K562 (cell line): ENCODE measurements around the gene THEM5. TPM values are rescaled to one million over a fixed set of nuclear protein-coding genes. Genes with fewer than 3 reads are reported as not detected.

Source experiments
- ATAC-seq: fragments of 200-7000 bp; cut with Tn5 transposase; 3 replicates; pipeline ENCODE4 v1.9.1; 2020; ENCODE audit warnings: moderate library complexity
- BruUV-seq: library from RNA; stranded (reverse); fragments of 400-500 nt; replicated peaks from 2 replicates; lab custom pipeline; 2021; lab: Mats Ljungman, UMichigan
- CTCF ChIA-PET: fragments of 300-600 bp; formaldehyde crosslinking; extraction: SDS; loops from one replicate; lab custom pipeline; 2021; ENCODE audit warnings: low intra/inter-chr PET ratio; lab: Yijun Ruan, JAX
- POLR2A ChIA-PET: fragments of 300-600, 350-650 bp; sonication (Branson Sonifier 250); formaldehyde crosslinking; extraction: SDS; loops from one replicate; lab custom pipeline; 2021; ENCODE audit warnings: antibody characterized with exemption, inconsistent platforms; lab: Yijun Ruan, JAX
- DNase-seq, 4 experiments: peaks; one replicate each; pipeline versions ENCODE4 v3.0.0 to v3.0.0-alpha.2; 2011 to 2018; ENCODE audit warnings: low spot score in 3 of 4, mixed read lengths in 3 of 4; ENCODE audit errors: extremely low read depth in 1 of 4
- FAIRE-seq: peaks from 2 replicates; lab custom pipeline; 2011; peaks lifted over from hg19 to GRCh38; lab: Jason Lieb, UNC
- H2AFZ ChIP-seq: 2 replicates; pipeline ENCODE4 v1.6.0; 2011; ENCODE audit warnings: low read depth, low read length, control low read depth, inconsistent platforms
- H3K27ac ChIP-seq: fragments of 200-600 bp; 3 replicates; pipeline ENCODE4 v1.8.0; 2011; ENCODE audit warnings: low read depth, mild to moderate bottlenecking, control low read depth, inconsistent platforms, low read length, moderate library complexity, mixed read lengths; ENCODE audit errors: extremely low read depth
- H3K27me3 ChIP-seq, 2 experiments: fragments of 300-600 bp in 1 of 2; 2 replicates in 1 of 2; 3 replicates in 1 of 2; pipeline versions ENCODE4 v1.6.0 to v1.8.0; 2011; ENCODE audit warnings: inconsistent platforms in 2 of 2, low read length in 2 of 2, mild to moderate bottlenecking in 1 of 2, mixed read lengths in 1 of 2, moderate library complexity in 1 of 2; ENCODE audit not compliant: control insufficient read depth in 2 of 2, insufficient read depth in 2 of 2
- H3K36me3 ChIP-seq: fragments of 300-600 bp; 3 replicates; pipeline ENCODE4 v1.8.0; 2011; ENCODE audit warnings: mild to moderate bottlenecking, low read length, inconsistent platforms; ENCODE audit not compliant: control insufficient read depth, insufficient read depth
- H3K4me1 ChIP-seq, 2 experiments: fragments of 200-600 bp in 1 of 2; replicated peaks in 1 of 2; 2 replicates in 1 of 2; 3 replicates in 1 of 2; pipeline versions ENCODE4 v1.5.1 to v1.8.0; 2011; ENCODE audit warnings: inconsistent platforms in 2 of 2, low read length in 2 of 2, mild to moderate bottlenecking in 1 of 2, mixed read lengths in 1 of 2, moderate library complexity in 1 of 2; ENCODE audit not compliant: control insufficient read depth in 2 of 2, insufficient read depth in 2 of 2
- H3K4me2 ChIP-seq: 2 replicates; pipeline ENCODE4 v1.6.1; 2011; ENCODE audit warnings: low read length, control low read depth, inconsistent platforms, mixed read lengths; ENCODE audit not compliant: insufficient read depth
- H3K4me3 ChIP-seq: fragments of 200-600 bp; sonication (generic), shearing (Covaris generic); 2 replicates; pipeline ENCODE4 v1.5.1; 2016; ENCODE audit warnings: control low read depth, inconsistent platforms
- H3K79me2 ChIP-seq: fragments of 200-600 bp; 3 replicates; pipeline ENCODE4 v1.8.0; 2011; ENCODE audit warnings: low read length, inconsistent platforms; ENCODE audit not compliant: control insufficient read depth, insufficient read depth
- H3K9ac ChIP-seq, 2 experiments: 2 replicates each; pipeline versions ENCODE4 v1.6.0 to v1.6.1; 2011; ENCODE audit warnings: low read depth in 2 of 2, low read length in 2 of 2, control low read depth in 1 of 2, inconsistent platforms in 1 of 2, mild to moderate bottlenecking in 1 of 2, mixed read lengths in 1 of 2; ENCODE audit not compliant: insufficient read depth in 1 of 2
- H3K9me1 ChIP-seq: one replicate; pipeline ENCODE4 v1.6.0; 2011; ENCODE audit warnings: inconsistent platforms, mild to moderate bottlenecking, low read length, moderate library complexity; ENCODE audit not compliant: control insufficient read depth, insufficient read depth
- H3K9me3 ChIP-seq: replicated peaks from 2 replicates; pipeline ENCODE4 v1.5.1; 2011; ENCODE audit warnings: low read depth, low read length, inconsistent platforms; ENCODE audit not compliant: control insufficient read depth, insufficient read depth
- H4K20me1 ChIP-seq: replicated peaks from 2 replicates; pipeline ENCODE4 v1.6.1; 2011; ENCODE audit warnings: low read length, inconsistent platforms, mixed read lengths; ENCODE audit not compliant: control insufficient read depth, insufficient read depth
- ARNT ChIP-seq, 2 experiments: fragments of 450-650 bp; IDR thresholded peaks; 2 replicates each; pipeline ENCODE4 v1.6.1; 2016; ENCODE audit warnings: mild to moderate bottlenecking in 1 of 2
- BRCA1 ChIP-seq, 2 experiments: fragments of 450-650 bp in 1 of 2; sonication (generic) in 1 of 2; formaldehyde crosslinking in 1 of 2; IDR thresholded peaks; 2 replicates each; pipeline versions ENCODE4 v1.5.0 to v1.6.1; 2017 to 2020; ENCODE audit warnings: mild to moderate bottlenecking in 1 of 2, missing genetic modification reagents in 1 of 2
- CAMTA2 ChIP-seq: fragments of 250-450 bp; sonication (Bioruptor Pico); conservative IDR thresholded peaks from 2 replicates; pipeline ENCODE4 v1.5.1; 2022
- CBX8 ChIP-seq: fragments of 200-600 bp; sonication (generic); IDR thresholded peaks from 2 replicates; pipeline ENCODE4 v1.6.1; 2012; ENCODE audit warnings: borderline replicate concordance, mixed run types, low read depth, mild to moderate bottlenecking, moderate library complexity, mixed read lengths, low read length, control low read depth, inconsistent platforms; ENCODE audit not compliant: poor library complexity, severe bottlenecking; ENCODE audit errors: extremely low read depth
- CTBP1 ChIP-seq: fragments of 450-650 bp; IDR thresholded peaks from 2 replicates; pipeline ENCODE4 v1.6.1; 2016; ENCODE audit warnings: borderline replicate concordance
- GABPB2 ChIP-seq: fragments of 250-450 bp; sonication (Bioruptor Pico); conservative IDR thresholded peaks from 2 replicates; pipeline ENCODE4 v1.5.1; 2021; ENCODE audit warnings: mild to moderate bottlenecking
- NELFE ChIP-seq: IDR thresholded peaks from 2 replicates; pipeline ENCODE4 v1.6.1; 2011; ENCODE audit warnings: mild to moderate bottlenecking; ENCODE audit not compliant: insufficient read depth, insufficient read length
- PHB2 ChIP-seq: fragments of 450-650 bp; IDR thresholded peaks from 2 replicates; pipeline ENCODE4 v1.6.1; 2017; ENCODE audit warnings: low read depth
- SPI1 ChIP-seq: IDR thresholded peaks from 2 replicates; pipeline ENCODE4 v1.6.1; 2011; ENCODE audit warnings: low read depth, low read length, control low read depth, borderline replicate concordance
- ZC3H4 ChIP-seq: sonication (generic); formaldehyde crosslinking; IDR thresholded peaks from 2 replicates; pipeline ENCODE4 v1.9.0; 2021; ENCODE audit warnings: missing genetic modification reagents, borderline replicate concordance
- ZKSCAN3 ChIP-seq: fragments of 250-450 bp; sonication (Bioruptor Pico); IDR thresholded peaks from 2 replicates; pipeline ENCODE4 v1.4.0; 2020
- ZSCAN29 ChIP-seq: fragments of 450-650 bp; IDR thresholded peaks from 2 replicates; pipeline ENCODE4 v1.6.1; 2017
- WGBS: fragments of 100-300 bp; shearing (Covaris generic); methylation state at CpG from one replicate; pipeline ENCODE4 v1.1.6; 2016; ENCODE audit warnings: low coverage, mixed read lengths; ENCODE audit not compliant: insufficient coverage; ENCODE audit errors: missing lambda C conversion rate; 5-methylcytosine and 5-hydroxymethylcytosine counted together
- in situ Hi-C: fragments of 300-500 bp; cut with MboI; formaldehyde crosslinking; loops from 4 replicates; pipeline ENCODE4 v1.15.0; 2018; ENCODE audit warnings: inconsistent platforms, mixed read lengths
- intact Hi-C: fragments of 100-400 bp; cut with micrococcal nuclease; formaldehyde crosslinking; loops from 2 replicates; pipeline ENCODE4 v1.14.2; 2022
- polyA plus RNA-seq, 8 experiments: library from polyadenylated mRNA; depleted of rRNA in 4 of 8; stranded (reverse) in 5 of 8; unstranded in 3 of 8; fragments of >200 nt; fragmentation: Nextera tagmentation in 2 of 8; fragmentation: Illumina TruSeq in 1 of 8; extraction: Ambion mirVana in 2 of 8; extraction: Trizol in 1 of 8; gene quantifications; 2 replicates each; pipeline versions ENCODE4 v1.2.1 to v1.2.3, GENCODE V29; 2011 to 2014; ENCODE audit warnings: inconsistent platforms in 1 of 8, missing spikeins in 1 of 8
- total RNA-seq, 7 experiments: library from RNA; depleted of rRNA in 6 of 7; stranded (reverse); fragments of >200 nt in 6 of 7; fragmentation: Illumina TruSeq in 2 of 7; extraction: Trizol in 2 of 7; gene quantifications; 2 replicates each; pipeline versions ENCODE4 v1.2.1 to v1.2.3, GENCODE V29; 2011 to 2021; ENCODE audit warnings: low replicate concordance in 1 of 7
- TF ChIP-seq, protein P1 (sequence below): fragments of 250-450 bp; sonication (Bioruptor Pico); IDR thresholded peaks from 2 replicates; pipeline ENCODE4 v1.6.1; 2021; ENCODE audit warnings: mild to moderate bottlenecking
- TF ChIP-seq, protein P2 (sequence below), 2 experiments: fragments of 450-650 bp; IDR thresholded peaks; 2 replicates each; pipeline ENCODE4 v1.6.1; 2018; ENCODE audit warnings: mild to moderate bottlenecking in 2 of 2, low read depth in 1 of 2; ENCODE audit not compliant: partially characterized antibody in 2 of 2
- TF ChIP-seq, protein P3 (sequence below), 2 experiments: fragments of 450-650 bp in 1 of 2; IDR thresholded peaks; 2 replicates each; pipeline ENCODE4 v1.6.1; 2011 to 2017; ENCODE audit warnings: low read depth in 2 of 2, antibody characterized with exemption in 1 of 2, borderline replicate concordance in 1 of 2, low read length in 1 of 2, mild to moderate bottlenecking in 1 of 2, mixed read lengths in 1 of 2; ENCODE audit not compliant: control insufficient read depth in 1 of 2

THEM5 gene
- total and polyA plus RNA-seq, 9 of the 15 experiments (the other 6 are each of a cell fraction or from before 2014, with no cell fraction given): not detected

DNA sequence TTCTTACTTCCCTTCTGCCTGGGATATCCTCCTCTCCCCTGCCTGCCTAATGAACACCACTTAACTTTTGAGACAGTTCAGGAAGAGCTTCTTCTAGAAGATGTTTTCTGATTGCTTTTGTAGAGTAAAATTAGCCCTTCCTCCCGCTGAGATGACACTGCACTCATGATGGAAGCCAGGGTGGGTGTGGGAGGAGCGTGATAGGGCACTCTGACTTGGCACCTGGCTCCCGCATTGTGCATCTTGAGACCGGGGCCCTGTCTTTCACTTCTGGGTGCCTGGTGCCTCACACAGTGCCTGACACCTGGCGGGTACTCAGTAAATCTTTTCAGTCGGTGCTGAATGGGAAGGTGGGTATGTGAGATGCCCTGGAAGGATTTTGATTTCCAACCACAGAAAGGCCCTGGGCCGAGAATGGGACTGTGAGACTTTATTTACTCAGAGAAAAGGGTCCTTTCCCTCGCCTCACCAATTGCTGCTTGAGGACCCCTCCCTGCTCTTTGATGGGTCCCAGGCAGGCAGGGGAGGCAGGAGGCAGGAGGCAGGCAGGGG, 6.8 kb downstream of the THEM5 start:
- WGBS: 31% methylated on average over 8 of the region's 8 CpGs
- H3K36me3 ChIP-seq: no peaks in the 10 kb centered on the region
- in situ Hi-C loops: no loop called here
- peaks cover 4% of the 10 kb centered on the region for H3K9me1 ChIP-seq
- POLR2A ChIA-PET: interaction anchor here (0.7 to 1.4 kb wide), 5 partner anchors 10 to 144 kb away, joined by 3 to 4 read pairs (median 3); no protein-coding TSS in a partner anchor
- H3K4me2 ChIP-seq: 0 out of 2 replicates have a peak overlapping the region, but pooled peaks have one; percentile 9
- H2AFZ ChIP-seq: peak overlapping the region; percentile 90; the same call in 1 of the 2 replicates
- ATAC-seq (no peak), FAIRE-seq (no peak), DNase-seq (no peak)
- H3K27me3 ChIP-seq: peaks cover 26 to 43% of the 10 kb centered on the region in 2 experiments
- no TSS peak for BruUV-seq
- H3K9me3 ChIP-seq: no peaks in the 10 kb centered on the region
- intact Hi-C loops: no loop called here
- peaks cover 5 to 9% of the 10 kb centered on the region in 2 experiments; a peak in 3 of 5 replicates for H3K4me1 ChIP-seq
- CTCF ChIA-PET: no interaction called here
- H3K9ac ChIP-seq: no peak overlapping the region
- no peaks in the 10 kb centered on the region for H3K79me2 ChIP-seq
- no peak overlapping the region for H3K4me3 ChIP-seq
- 0 out of 2 replicates have a peak, but pooled peaks cover 3% of the 10 kb centered on the region for H4K20me1 ChIP-seq
- no peak overlapping the region for H3K27ac ChIP-seq
- TF ChIP-seq GABPB2 (CRISPR knock-in tag) (no peak), CBX8 (no peak), BRCA1 (IDR thresholded peaks at IDR 0.05) (no peak), BRCA1 (CRISPR knock-in tag; IDR thresholded peaks at IDR 0.05) (no peak), ARNT (IDR thresholded peaks at IDR 0.05) (no peak), SPI1 (no peak), PHB2 (no peak), CAMTA2 (CRISPR knock-in tag) (no peak), CTBP1 (no peak), NELFE (no peak), ZSCAN29 (no peak), ZKSCAN3 (CRISPR knock-in tag) (no peak), ZC3H4 (no peak)
- TF ChIP-seq, protein P1, sequence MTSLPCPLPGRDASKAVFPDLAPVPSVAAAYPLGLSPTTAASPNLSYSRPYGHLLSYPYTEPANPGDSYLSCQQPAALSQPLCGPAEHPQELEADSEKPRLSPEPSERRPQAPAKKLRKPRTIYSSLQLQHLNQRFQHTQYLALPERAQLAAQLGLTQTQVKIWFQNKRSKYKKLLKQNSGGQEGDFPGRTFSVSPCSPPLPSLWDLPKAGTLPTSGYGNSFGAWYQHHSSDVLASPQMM: no peak
- TF ChIP-seq, protein P2, sequence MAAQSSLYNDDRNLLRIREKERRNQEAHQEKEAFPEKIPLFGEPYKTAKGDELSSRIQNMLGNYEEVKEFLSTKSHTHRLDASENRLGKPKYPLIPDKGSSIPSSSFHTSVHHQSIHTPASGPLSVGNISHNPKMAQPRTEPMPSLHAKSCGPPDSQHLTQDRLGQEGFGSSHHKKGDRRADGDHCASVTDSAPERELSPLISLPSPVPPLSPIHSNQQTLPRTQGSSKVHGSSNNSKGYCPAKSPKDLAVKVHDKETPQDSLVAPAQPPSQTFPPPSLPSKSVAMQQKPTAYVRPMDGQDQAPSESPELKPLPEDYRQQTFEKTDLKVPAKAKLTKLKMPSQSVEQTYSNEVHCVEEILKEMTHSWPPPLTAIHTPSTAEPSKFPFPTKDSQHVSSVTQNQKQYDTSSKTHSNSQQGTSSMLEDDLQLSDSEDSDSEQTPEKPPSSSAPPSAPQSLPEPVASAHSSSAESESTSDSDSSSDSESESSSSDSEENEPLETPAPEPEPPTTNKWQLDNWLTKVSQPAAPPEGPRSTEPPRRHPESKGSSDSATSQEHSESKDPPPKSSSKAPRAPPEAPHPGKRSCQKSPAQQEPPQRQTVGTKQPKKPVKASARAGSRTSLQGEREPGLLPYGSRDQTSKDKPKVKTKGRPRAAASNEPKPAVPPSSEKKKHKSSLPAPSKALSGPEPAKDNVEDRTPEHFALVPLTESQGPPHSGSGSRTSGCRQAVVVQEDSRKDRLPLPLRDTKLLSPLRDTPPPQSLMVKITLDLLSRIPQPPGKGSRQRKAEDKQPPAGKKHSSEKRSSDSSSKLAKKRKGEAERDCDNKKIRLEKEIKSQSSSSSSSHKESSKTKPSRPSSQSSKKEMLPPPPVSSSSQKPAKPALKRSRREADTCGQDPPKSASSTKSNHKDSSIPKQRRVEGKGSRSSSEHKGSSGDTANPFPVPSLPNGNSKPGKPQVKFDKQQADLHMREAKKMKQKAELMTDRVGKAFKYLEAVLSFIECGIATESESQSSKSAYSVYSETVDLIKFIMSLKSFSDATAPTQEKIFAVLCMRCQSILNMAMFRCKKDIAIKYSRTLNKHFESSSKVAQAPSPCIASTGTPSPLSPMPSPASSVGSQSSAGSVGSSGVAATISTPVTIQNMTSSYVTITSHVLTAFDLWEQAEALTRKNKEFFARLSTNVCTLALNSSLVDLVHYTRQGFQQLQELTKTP (IDR thresholded peaks at IDR 0.05; ENCODE audit: low read depth in 1 of 2, partially characterized antibody in 2 of 2): no peak
- TF ChIP-seq, protein P3, sequence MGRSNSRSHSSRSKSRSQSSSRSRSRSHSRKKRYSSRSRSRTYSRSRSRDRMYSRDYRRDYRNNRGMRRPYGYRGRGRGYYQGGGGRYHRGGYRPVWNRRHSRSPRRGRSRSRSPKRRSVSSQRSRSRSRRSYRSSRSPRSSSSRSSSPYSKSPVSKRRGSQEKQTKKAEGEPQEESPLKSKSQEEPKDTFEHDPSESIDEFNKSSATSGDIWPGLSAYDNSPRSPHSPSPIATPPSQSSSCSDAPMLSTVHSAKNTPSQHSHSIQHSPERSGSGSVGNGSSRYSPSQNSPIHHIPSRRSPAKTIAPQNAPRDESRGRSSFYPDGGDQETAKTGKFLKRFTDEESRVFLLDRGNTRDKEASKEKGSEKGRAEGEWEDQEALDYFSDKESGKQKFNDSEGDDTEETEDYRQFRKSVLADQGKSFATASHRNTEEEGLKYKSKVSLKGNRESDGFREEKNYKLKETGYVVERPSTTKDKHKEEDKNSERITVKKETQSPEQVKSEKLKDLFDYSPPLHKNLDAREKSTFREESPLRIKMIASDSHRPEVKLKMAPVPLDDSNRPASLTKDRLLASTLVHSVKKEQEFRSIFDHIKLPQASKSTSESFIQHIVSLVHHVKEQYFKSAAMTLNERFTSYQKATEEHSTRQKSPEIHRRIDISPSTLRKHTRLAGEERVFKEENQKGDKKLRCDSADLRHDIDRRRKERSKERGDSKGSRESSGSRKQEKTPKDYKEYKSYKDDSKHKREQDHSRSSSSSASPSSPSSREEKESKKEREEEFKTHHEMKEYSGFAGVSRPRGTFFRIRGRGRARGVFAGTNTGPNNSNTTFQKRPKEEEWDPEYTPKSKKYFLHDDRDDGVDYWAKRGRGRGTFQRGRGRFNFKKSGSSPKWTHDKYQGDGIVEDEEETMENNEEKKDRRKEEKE (IDR thresholded peaks at IDR 0.05; ENCODE audit: borderline replicate concordance in 1 of 2, control insufficient read depth in 1 of 2, low read depth in 2 of 2, low read length in 1 of 2): no peak
